Liver (tissue), 3 donors: ENCODE results near the gene SLC12A6.

Experiments
- GABPA ChIP-seq, 2 donors: IDR thresholded peaks in 1 of 2; conservative IDR thresholded peaks in 1 of 2; 2 replicates each; pipeline ENCODE4 v1.6.1; 2016; ENCODE audit warnings: antibody characterized with exemption in 2 of 2, mild to moderate bottlenecking in 1 of 2, moderate library complexity in 1 of 2
- MAX ChIP-seq: IDR thresholded peaks from 2 replicates; pipeline ENCODE4 v1.6.1; 2016; ENCODE audit warnings: antibody characterized with exemption
- RAD21 ChIP-seq, 2 donors: IDR thresholded peaks; 2 replicates each; pipeline ENCODE4 v1.6.1; 2016; ENCODE audit warnings: antibody characterized with exemption in 2 of 2, mild to moderate bottlenecking in 2 of 2
- RXRA ChIP-seq, 2 donors: IDR thresholded peaks; 2 replicates each; pipeline ENCODE4 v1.6.1; 2017 to 2018; ENCODE audit warnings: antibody characterized with exemption in 2 of 2, mild to moderate bottlenecking in 1 of 2
- YY1 ChIP-seq: IDR thresholded peaks from 2 replicates; pipeline ENCODE4 v1.6.1; 2016; ENCODE audit warnings: antibody characterized with exemption, mild to moderate bottlenecking
- TF ChIP-seq, protein P1 (sequence below): fragments of 150-350 bp; IDR thresholded peaks from 2 replicates; pipeline ENCODE4 v1.5.1; 2017; ENCODE audit warnings: improper control_type of control experiment, low read depth, low read length; ENCODE audit not compliant: missing input control
- TF ChIP-seq, protein P2 (sequence below): IDR thresholded peaks from 2 replicates; pipeline ENCODE4 v1.6.1; 2016; ENCODE audit warnings: antibody characterized with exemption, mild to moderate bottlenecking
- TF ChIP-seq, protein P3 (sequence below): IDR thresholded peaks from 2 replicates; pipeline ENCODE4 v1.6.1; 2016; ENCODE audit warnings: antibody characterized with exemption
- donor health status: healthy.
- donor health status: healthy.

DNA sequence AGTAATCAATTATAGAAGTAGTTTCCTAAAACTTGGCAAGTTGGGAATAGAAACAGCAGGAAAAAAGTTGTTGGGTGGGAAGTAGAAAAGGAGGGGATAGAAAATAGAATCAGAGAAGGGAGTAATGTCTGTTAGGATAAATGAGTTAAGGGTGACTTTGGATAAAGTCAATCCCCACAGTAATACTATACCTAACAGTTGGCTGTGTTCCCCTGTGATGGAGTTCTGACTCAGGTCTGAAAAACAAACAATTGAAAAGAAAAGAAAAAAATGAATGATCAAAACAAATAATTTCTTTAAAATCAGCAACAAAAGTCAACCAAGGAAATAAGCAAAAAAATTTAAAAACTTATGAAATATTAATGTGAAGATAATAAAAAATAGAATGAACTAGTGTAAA is 62.4 kb downstream of the SLC12A6 start:
- no peak for TF ChIP-seq RAD21 (IDR thresholded peaks at IDR 0.05)
- TF ChIP-seq, protein P1, sequence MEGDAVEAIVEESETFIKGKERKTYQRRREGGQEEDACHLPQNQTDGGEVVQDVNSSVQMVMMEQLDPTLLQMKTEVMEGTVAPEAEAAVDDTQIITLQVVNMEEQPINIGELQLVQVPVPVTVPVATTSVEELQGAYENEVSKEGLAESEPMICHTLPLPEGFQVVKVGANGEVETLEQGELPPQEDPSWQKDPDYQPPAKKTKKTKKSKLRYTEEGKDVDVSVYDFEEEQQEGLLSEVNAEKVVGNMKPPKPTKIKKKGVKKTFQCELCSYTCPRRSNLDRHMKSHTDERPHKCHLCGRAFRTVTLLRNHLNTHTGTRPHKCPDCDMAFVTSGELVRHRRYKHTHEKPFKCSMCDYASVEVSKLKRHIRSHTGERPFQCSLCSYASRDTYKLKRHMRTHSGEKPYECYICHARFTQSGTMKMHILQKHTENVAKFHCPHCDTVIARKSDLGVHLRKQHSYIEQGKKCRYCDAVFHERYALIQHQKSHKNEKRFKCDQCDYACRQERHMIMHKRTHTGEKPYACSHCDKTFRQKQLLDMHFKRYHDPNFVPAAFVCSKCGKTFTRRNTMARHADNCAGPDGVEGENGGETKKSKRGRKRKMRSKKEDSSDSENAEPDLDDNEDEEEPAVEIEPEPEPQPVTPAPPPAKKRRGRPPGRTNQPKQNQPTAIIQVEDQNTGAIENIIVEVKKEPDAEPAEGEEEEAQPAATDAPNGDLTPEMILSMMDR = no peak
- TF ChIP-seq, protein P2, sequence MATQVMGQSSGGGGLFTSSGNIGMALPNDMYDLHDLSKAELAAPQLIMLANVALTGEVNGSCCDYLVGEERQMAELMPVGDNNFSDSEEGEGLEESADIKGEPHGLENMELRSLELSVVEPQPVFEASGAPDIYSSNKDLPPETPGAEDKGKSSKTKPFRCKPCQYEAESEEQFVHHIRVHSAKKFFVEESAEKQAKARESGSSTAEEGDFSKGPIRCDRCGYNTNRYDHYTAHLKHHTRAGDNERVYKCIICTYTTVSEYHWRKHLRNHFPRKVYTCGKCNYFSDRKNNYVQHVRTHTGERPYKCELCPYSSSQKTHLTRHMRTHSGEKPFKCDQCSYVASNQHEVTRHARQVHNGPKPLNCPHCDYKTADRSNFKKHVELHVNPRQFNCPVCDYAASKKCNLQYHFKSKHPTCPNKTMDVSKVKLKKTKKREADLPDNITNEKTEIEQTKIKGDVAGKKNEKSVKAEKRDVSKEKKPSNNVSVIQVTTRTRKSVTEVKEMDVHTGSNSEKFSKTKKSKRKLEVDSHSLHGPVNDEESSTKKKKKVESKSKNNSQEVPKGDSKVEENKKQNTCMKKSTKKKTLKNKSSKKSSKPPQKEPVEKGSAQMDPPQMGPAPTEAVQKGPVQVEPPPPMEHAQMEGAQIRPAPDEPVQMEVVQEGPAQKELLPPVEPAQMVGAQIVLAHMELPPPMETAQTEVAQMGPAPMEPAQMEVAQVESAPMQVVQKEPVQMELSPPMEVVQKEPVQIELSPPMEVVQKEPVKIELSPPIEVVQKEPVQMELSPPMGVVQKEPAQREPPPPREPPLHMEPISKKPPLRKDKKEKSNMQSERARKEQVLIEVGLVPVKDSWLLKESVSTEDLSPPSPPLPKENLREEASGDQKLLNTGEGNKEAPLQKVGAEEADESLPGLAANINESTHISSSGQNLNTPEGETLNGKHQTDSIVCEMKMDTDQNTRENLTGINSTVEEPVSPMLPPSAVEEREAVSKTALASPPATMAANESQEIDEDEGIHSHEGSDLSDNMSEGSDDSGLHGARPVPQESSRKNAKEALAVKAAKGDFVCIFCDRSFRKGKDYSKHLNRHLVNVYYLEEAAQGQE = no peak
- TF ChIP-seq GABPA (IDR thresholded peaks at IDR 0.05 in 1 of 2, conservative IDR thresholded peaks at IDR 0.05 in 1 of 2) = no peak
- TF ChIP-seq, protein P3, sequence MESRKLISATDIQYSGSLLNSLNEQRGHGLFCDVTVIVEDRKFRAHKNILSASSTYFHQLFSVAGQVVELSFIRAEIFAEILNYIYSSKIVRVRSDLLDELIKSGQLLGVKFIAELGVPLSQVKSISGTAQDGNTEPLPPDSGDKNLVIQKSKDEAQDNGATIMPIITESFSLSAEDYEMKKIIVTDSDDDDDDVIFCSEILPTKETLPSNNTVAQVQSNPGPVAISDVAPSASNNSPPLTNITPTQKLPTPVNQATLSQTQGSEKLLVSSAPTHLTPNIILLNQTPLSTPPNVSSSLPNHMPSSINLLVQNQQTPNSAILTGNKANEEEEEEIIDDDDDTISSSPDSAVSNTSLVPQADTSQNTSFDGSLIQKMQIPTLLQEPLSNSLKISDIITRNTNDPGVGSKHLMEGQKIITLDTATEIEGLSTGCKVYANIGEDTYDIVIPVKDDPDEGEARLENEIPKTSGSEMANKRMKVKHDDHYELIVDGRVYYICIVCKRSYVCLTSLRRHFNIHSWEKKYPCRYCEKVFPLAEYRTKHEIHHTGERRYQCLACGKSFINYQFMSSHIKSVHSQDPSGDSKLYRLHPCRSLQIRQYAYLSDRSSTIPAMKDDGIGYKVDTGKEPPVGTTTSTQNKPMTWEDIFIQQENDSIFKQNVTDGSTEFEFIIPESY = no peak
- TF ChIP-seq MAX = no peak
- TF ChIP-seq RXRA (IDR thresholded peaks at IDR 0.05) = no peak
- no peak for TF ChIP-seq YY1
